Esophagus squamous epithelium (tissue), 5 donors: ENCODE data around the gene PFDN1. TPM values are rescaled to one million over a fixed set of nuclear protein-coding genes. Genes with fewer than 3 reads are reported as not detected.

ENCODE experiments used
- DNase-seq: peaks from one replicate; lab custom pipeline; 2025; lab: John Stamatoyannopoulos, UW
- H3K27ac ChIP-seq, 4 donors: fragments of 200-600 bp; sonication (generic); one replicate each; pipeline ENCODE4 v1.5.1; 2016 to 2019; ENCODE audit warnings: mild to moderate bottlenecking in 1 of 4
- H3K27me3 ChIP-seq, 4 donors: fragments of 200-600 bp; sonication (generic); 1 replicate in 3 of 4; 2 replicates in 1 of 4; pipeline versions ENCODE4 v1.5.1 to v1.6.0; 2017 to 2021; ENCODE audit warnings: antibody characterized with exemption in 1 of 4
- H3K36me3 ChIP-seq, 3 donors: fragments of 200-600 bp; sonication (generic); one replicate each; pipeline ENCODE4 v1.5.1; 2016 to 2019
- H3K4me1 ChIP-seq, 3 donors: fragments of 200-600 bp; sonication (generic); one replicate each; pipeline ENCODE4 v1.5.1; 2017 to 2019
- H3K4me3 ChIP-seq, 4 donors: fragments of 200-600 bp; sonication (generic); 1 replicate in 3 of 4; 2 replicates in 1 of 4; pipeline ENCODE4 v1.5.1; 2016 to 2019; ENCODE audit warnings: mild to moderate bottlenecking in 2 of 4, moderate library complexity in 1 of 4
- H3K9me3 ChIP-seq, 3 donors: fragments of 200-600 bp; sonication (generic); one replicate each; pipeline ENCODE4 v1.5.1; 2016 to 2019
- CTCF ChIP-seq, 6 experiments: fragments of 450-650 bp in 4 of 6; fragments of 200-600 bp in 2 of 6; sonication (generic) in 2 of 6; IDR thresholded peaks; one replicate each; pipeline ENCODE4 v1.5.1; 2016 to 2019; ENCODE audit warnings: antibody characterized with exemption in 6 of 6, mild to moderate bottlenecking in 4 of 6, moderate library complexity in 4 of 6
- POLR2A ChIP-seq, 4 donors: fragments of 450-650 bp; IDR thresholded peaks; one replicate each; pipeline ENCODE4 v1.6.1; 2017; ENCODE audit warnings: antibody characterized with exemption in 4 of 4, mild to moderate bottlenecking in 4 of 4, moderate library complexity in 3 of 4
- WGBS, 2 donors: methylation state at CpG; one replicate each; pipeline ENCODE4 v1.1.5; 2018; 5-methylcytosine and 5-hydroxymethylcytosine counted together
- intact Hi-C: fragments of 100-400 bp; cut with DNase I; formaldehyde crosslinking; loops from one replicate; pipeline ENCODE4 v1.15.0; 2022
- total RNA-seq, 4 donors: library from RNA; depleted of rRNA; stranded (reverse); fragments of >200 nt; gene quantifications; one replicate each; pipeline ENCODE4 v1.1.0, GENCODE V29; 2016
- donor health status: DM: yes; HTN: yes; CAD: no.

PFDN1 gene
- total RNA-seq, 4 donors from 2014 or later: 38.1 to 67.5 (median 60.4) TPM

- no peaks in the 10 kb centered on the region for H3K27me3 ChIP-seq
These were observed 1.8 kb downstream of the PFDN1 start for GRCh38 chr5:140301136-140301535.

GRCh38 chr5:140299056-140299455, 3.8 kb downstream of the PFDN1 start:
- 88 to 94% methylated on average over 5 of the region's 5 CpGs for WGBS, 2 donors

More at GRCh38 chr5:140301136-140301535, 1.8 kb downstream of the PFDN1 start:
- Histone ChIP-seq H3K36me3 (peaks cover 0 to 26% (median 5%) of the 10 kb centered on the region in 3 donors), H3K4me3 (no peak overlapping the region), H3K9me3 (no peaks in the 10 kb centered on the region), H3K27ac (no peak overlapping the region), H3K4me1 (peaks cover 4 to 42% (median 10%) of the 10 kb centered on the region in 3 donors)
- no peak for DNase-seq
- no peak for TF ChIP-seq POLR2A (IDR thresholded peaks at IDR 0.05)
- TF ChIP-seq CTCF (IDR thresholded peaks at IDR 0.05): no peak
- intact Hi-C loops: no loop called here
- 81 to 84% methylated on average over 1 of the region's 1 CpG for WGBS, 2 donors

GRCh38 chr5:140298183-140298601, 4.7 kb downstream of the PFDN1 start:
- H3K4me1 ChIP-seq: peaks cover 0 to 59% (median 11%) of the 10 kb centered on the region in 3 donors
- H3K9me3 ChIP-seq: no peaks in the 10 kb centered on the region
- H3K27me3 ChIP-seq: no peaks in the 10 kb centered on the region
- no peak overlapping the region for H3K27ac ChIP-seq
- peaks cover 0 to 26% (median 5%) of the 10 kb centered on the region in 3 donors for H3K36me3 ChIP-seq
- TF ChIP-seq CTCF (IDR thresholded peaks at IDR 0.05) (no peak), POLR2A (IDR thresholded peaks at IDR 0.05) (no peak)
- no peak overlapping the region for H3K4me3 ChIP-seq
- no peak for DNase-seq
- intact Hi-C loops: no loop called here
- WGBS, 2 donors: 58 to 70% methylated on average over 1 of the region's 1 CpG

More at GRCh38 chr5:140299056-140299455, 3.8 kb downstream of the PFDN1 start:
- intact Hi-C loops: no loop called here
- DNase-seq: no peak
- H3K9me3 ChIP-seq: no peaks in the 10 kb centered on the region
- H3K27ac ChIP-seq: no peak overlapping the region
- no peak overlapping the region for H3K4me3 ChIP-seq
- peaks cover 0 to 26% (median 5%) of the 10 kb centered on the region in 3 donors for H3K36me3 ChIP-seq
- peaks cover 4 to 57% (median 14%) of the 10 kb centered on the region in 3 donors for H3K4me1 ChIP-seq
- no peak for TF ChIP-seq POLR2A (IDR thresholded peaks at IDR 0.05)
- no peak for TF ChIP-seq CTCF (IDR thresholded peaks at IDR 0.05)
- H3K27me3 ChIP-seq: no peaks in the 10 kb centered on the region

- Histone ChIP-seq H3K36me3 (peaks cover 0 to 26% (median 5%) of the 10 kb centered on the region in 3 donors), H3K4me3 (no peak overlapping the region), H3K27me3 (no peaks in the 10 kb centered on the region), H3K4me1 (peaks cover 0 to 65% (median 18%) of the 10 kb centered on the region in 3 donors), H3K9me3 (no peaks in the 10 kb centered on the region), H3K27ac (no peak overlapping the region)
- 70 to 71% methylated on average over 5 of the region's 5 CpGs for WGBS, 2 donors
- intact Hi-C loops: no loop called here
- TF ChIP-seq CTCF (IDR thresholded peaks at IDR 0.05) (no peak), POLR2A (IDR thresholded peaks at IDR 0.05) (no peak)
- no peak for DNase-seq
These were observed 5.6 kb downstream of the PFDN1 start for GRCh38 chr5:140297283-140297682.

- Histone ChIP-seq H3K27ac (peak overlapping the region in 1 of 4 donors; percentile 1), H3K36me3 (peaks cover 0 to 26% (median 5%) of the 10 kb centered on the region in 3 donors), H3K27me3 (no peaks in the 10 kb centered on the region), H3K9me3 (no peaks in the 10 kb centered on the region), H3K4me3 (no peak overlapping the region), H3K4me1 (peaks cover 0 to 62% (median 11%) of the 10 kb centered on the region in 3 donors)
- 71% methylated on average over 3 of the region's 3 CpGs for WGBS, 2 donors
- no peak for TF ChIP-seq POLR2A (IDR thresholded peaks at IDR 0.05)
- intact Hi-C loops: no loop called here
- DNase-seq: no peak
These were observed 6.6 kb downstream of the PFDN1 start for GRCh38 chr5:140296289-140296688.
